Right forelimb (tissue), 1 donor: ENCODE results near the gene THRB.
A peak's percentile ranks its signal among the peaks of the same experiment; 100 is the strongest.

ENCODE experiments used
- DNase-seq: peaks from one replicate; pipeline ENCODE4 v3.0.0-alpha.2; 2018

Gene THRB

GRCh38 chr3:24255414-24255813, 239.2 kb downstream of the THRB start:
- DNase-seq: no peak

- no peak for DNase-seq
Observed at GRCh38 chr3:24254649-24255048, 240.0 kb downstream of the THRB start.

- no peak for DNase-seq
Observed at GRCh38 chr3:24253336-24253735, 241.3 kb downstream of the THRB start.

- no peak for DNase-seq
Observed at GRCh38 chr3:24249523-24249922, 245.1 kb downstream of the THRB start.

- no peak for DNase-seq
Observed at GRCh38 chr3:24245056-24245455, 249.6 kb downstream of the THRB start.

GRCh38 chr3:24244491-24244890, 250.2 kb downstream of the THRB start:
- no peak for DNase-seq

- no peak for DNase-seq
Observed at GRCh38 chr3:24242012-24242698, 252.5 kb downstream of the THRB start.

GRCh38 chr3:24240306-24240705, 254.3 kb downstream of the THRB start:
- DNase-seq: no peak

GRCh38 chr3:24237971-24238706, 256.5 kb downstream of the THRB start:
- DNase-seq: peak; percentile 59

- no peak for DNase-seq
Observed at GRCh38 chr3:24235121-24235520, 259.5 kb downstream of the THRB start.

- no peak for DNase-seq
Observed at GRCh38 chr3:24232784-24233183, 261.9 kb downstream of the THRB start.

GRCh38 chr3:24229468-24230221, 265.0 kb downstream of the THRB start:
- DNase-seq: no peak

GRCh38 chr3:24227635-24228034, 267.0 kb downstream of the THRB start:
- no peak for DNase-seq

GRCh38 chr3:24226397-24226796, 268.3 kb downstream of the THRB start:
- DNase-seq: no peak

- DNase-seq: no peak
Observed at GRCh38 chr3:24225385-24225950, 269.2 kb downstream of the THRB start.

GRCh38 chr3:24224666-24225384, 269.8 kb downstream of the THRB start:
- DNase-seq: no peak

- no peak for DNase-seq
Observed at GRCh38 chr3:24222165-24222805, 272.4 kb downstream of the THRB start.

GRCh38 chr3:24220859-24221657, 273.6 kb downstream of the THRB start:
- no peak for DNase-seq

- DNase-seq: no peak
Observed at GRCh38 chr3:24215502-24215901, 279.1 kb downstream of the THRB start.

- DNase-seq: no peak
Observed at GRCh38 chr3:24211381-24211780, 283.3 kb downstream of the THRB start.

GRCh38 chr3:24202071-24202470, 292.6 kb downstream of the THRB start:
- no peak for DNase-seq
